HG03108 (cell line): ENCODE results near the gene KPTN.
A peak's percentile ranks its signal among the peaks of the same experiment; 100 is the strongest.

Experiments used
- ATAC-seq: cut with Tn5 transposase; IDR thresholded peaks from one replicate; pipeline ENCODE4 v1.9.1; 2021; ENCODE audit warnings: moderate library complexity; ENCODE audit not compliant: unreplicated experiment

Gene KPTN

GRCh38 chr19:47483800-47484690 lies at the start of gene KPTN:
KPTN (minus strand) TSS chr19:47484219; CDS start chr19:47484160, 59 bp downstream.
- peak; percentile 54 for ATAC-seq

GRCh38 chr19:47531640-47532387 lies 47.8 kb upstream of the KPTN start:
- no peak for ATAC-seq

DNA sequence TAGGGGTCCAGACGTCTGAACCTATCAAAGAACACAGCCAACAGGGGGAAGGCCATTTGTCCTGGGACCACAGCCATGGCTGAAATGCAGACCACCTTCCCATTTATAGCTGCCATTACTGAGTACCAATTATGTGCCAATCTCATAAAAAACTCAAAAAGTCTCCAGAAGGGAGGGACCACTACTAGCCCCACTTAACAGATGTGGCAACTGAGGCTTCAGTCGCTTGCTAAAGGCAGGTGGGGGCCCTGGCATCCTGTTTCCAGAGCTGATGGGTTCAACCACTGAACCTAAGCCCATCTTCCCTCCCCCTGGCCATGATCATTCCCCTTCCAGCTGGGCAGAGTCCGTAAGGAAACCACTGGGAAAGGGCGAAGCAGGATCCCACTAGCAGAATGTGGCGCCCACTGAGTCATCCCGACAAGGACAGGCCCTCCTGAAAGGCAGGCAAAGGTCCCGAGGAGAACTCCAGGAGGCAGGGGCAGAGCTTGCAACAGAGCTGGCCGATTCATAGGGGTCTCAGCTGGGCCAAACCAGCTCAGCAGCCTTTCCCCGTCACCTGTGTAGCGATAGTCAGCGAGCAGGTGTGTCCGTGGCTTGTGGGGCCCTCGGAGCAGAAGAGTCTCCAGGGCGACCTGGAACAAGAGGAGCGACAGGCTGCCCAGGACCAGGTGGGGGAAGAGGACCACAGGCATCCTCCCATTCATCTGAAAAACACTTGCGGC lies 45.2 kb upstream of the KPTN start:
- no peak for ATAC-seq

DNA sequence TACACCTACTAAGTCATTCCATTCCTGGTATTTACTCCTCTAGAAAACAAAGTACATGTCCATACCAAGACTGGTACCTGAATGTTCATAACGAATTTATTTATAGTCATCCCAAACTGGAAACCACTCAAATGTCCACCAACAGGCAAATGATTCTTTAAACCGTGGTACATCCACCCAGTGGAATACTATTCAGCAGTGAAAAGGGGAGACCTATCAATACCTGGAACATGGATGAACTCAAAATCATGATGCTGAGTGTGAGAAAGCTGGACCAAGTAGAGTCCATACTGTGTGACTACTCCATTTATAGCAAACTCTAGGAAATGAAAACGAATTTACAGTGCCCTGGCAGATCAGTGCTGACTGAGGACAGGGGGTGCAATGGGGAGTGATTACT lies 42.8 kb upstream of the KPTN start:
- ATAC-seq, result no peak

DNA sequence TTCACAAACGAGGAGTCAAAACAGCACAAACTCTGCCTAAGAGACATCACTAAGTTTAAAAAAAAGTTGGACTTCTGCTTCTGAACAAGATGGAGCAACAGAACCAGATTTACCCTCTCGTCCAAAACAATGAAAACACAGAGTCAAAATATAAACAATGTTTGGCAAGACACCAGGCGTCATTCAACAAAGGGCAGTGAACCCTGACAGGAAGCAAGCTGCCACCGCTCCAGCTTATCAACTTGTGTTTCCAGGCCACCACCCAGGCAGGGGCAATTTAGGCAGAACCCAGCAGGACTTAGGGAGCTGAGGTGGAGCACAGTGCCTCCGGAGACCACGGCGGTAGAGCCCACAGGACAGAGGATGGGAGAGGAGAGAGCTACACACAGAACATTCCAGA lies 39.5 kb upstream of the KPTN start:
- ATAC-seq, result no peak

- ATAC-seq, result no peak
Measured at GRCh38 chr19:47521473-47522180, 37.6 kb upstream of the KPTN start.

DNA sequence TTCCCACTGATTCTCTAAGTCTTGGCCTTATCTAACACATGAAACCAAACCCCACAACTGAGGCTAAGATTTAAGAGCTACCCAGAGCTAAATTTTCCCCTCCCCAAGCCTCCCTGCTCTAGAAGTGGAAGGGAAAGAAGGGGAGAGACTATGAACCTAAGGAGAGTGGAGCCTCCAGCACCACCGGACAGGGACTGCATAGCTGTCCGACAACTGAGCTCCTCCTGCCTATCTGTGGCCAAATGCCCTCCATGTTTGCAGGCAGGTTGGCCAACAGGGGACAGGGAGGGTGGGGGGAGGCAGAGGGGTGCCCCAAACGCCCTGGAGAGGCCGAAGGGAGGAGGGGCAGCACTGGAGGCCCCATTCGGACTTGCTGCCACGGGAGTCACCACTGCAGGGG lies 36.8 kb upstream of the KPTN start:
- no peak for ATAC-seq

GRCh38 chr19:47520343-47520806 lies 36.4 kb upstream of the KPTN start:
- ATAC-seq, result no peak

- no peak for ATAC-seq
Measured at GRCh38 chr19:47518854-47519253, 34.8 kb upstream of the KPTN start.

DNA sequence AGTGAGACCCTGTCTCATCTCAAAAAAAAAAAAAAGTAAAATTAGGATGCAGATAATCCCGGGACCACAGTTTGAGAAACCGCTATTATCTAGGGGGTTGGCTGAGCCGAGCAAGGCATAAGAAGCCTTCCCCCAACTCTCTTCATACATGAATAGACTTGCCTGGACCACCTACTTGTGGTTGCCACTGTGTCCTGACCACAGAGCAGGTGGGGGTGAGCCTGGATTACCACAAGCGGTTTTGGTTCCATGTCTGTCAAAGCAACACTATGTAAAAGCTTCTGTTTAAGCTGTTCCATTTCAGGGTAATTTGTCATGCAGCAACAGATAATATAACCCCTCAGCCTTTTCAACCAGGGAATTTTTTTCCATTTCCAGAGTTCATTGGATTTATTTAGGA lies 34.1 kb upstream of the KPTN start:
- no peak for ATAC-seq

DNA sequence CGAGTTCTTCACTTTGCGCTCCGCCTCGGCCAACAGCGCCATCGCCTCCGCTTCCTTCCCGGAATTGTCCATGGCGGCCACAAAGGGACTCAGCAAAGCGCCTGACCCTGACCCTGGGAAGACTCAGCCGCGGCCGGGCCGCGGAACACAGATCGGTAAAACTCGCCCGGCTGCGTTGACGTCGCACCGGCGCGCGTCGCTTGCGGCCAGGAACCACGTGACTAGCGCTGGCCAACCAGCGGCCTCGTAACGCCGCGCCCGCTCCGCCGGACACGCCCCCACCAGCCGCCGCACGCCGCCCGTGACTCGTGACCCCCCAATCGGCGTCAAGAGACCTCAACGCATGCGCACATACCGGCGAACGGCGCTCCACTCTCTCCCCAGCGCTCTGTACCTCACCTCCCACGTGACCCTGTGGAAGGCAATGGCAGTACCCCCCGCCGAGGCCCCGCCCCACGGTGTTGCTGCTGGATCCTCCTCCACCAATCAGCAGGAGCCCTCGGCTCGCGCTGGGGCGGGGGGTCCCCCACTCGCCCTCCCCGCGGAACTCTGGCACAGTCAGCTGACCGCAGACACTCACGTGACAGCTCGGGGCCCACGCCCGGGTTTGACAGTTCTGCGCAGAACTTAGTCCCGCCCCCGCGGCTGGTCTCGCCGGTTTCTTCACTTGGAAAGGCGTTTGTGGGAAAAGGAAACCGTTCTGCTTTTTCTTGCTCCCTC lies 31.0 kb upstream of the KPTN start, which contains the start of gene NAPA:
Gene NAPA, minus strand, starts transcription at position 195 of the 720 bp plus-strand sequence. Its CDS starts 123 bp downstream, at position 72.
- peak; percentile 80 for ATAC-seq

DNA sequence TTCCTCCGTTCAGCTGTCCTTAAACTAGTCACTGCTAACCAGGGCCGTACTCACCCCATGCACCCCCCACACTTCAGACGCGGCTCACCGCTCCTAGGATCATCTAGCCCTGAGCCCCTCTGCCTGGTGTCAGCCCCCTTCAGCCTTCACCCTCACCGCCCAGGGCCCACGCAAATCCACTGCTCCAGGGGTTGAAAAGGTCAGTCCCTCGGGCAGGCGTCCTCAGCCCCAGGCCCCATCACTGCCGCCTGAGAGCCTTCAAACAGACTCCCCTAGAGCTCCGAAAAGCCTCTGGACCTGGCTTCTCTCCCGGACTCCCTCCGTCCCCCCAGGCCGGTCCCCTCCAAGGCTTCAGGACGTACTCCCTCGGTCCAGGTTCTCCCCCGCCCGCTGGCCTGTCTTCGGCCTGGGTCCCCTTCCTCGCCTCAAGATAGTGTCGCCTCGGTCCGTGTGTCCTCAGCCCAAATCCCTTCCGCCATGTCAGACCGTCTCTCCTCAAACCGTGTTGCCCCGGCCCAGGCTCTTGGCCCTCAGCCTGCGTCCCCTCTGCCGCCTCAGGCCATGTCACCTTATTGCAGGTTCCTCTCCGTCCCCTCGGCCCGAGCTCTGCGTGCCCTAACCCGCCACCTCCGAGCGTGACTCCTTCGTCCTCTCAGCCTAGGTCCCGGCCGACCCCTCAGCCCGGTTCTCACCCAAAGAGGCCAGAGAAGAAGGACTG lies 30.3 kb upstream of the KPTN start:
- ATAC-seq, result no peak

GRCh38 chr19:47512948-47513319 lies 28.9 kb upstream of the KPTN start:
- ATAC-seq, result no peak

DNA sequence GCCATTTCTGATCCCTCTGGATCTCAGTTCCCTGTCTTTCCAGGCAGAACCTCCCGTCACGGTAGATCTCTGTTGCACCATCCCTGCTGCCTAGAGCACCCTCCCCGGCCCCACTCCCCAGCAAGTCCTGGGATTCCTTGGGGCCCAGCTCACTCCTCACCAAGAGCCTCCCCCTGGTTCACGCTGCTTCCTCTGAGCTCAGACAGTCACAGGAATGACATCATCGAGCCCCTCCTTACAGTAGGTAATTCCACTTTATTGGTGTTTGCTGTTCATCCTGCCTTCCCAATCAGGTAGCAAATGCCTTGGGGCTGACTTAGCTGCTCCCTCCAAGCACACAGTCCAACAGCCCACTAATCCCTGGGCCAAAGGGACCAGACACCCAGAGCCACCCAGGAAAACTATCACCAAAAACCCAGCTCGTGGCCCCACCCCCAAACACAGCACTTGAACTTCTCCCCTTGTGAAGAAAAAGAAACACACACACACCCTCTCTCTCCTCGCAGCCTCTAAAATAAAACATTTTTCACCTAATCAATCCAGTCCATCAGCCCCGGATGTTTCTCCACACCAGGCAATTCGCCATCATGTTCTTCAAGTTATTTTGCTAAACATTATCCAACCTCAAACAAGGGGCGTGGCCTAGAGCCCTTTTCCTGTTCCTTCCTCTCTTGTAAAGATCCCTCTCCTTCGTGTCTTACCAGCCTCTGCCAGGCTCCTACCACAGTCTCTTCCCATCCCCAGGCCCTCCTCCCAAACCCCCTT lies 28.3 kb upstream of the KPTN start:
- no peak for ATAC-seq

DNA sequence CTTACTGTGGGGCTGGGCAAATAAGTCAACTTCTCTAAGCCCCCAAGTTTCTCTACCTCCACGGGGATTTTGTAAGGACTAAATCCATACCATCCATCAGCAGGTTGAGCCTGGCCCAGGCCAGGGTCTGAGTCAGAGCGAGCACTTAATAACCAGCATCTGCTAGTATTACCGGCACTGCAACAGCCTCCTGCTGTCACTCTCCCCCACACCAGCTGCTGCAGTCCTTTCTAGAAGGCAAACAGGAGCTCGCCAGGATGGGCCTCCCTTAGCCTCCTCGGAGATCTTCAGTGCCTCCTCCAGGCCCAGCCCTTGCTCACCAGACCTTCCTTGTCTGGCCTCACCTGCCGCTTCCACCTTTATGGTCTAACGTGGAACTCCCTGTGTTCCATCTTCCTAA lies 27.7 kb upstream of the KPTN start:
- no peak for ATAC-seq

GRCh38 chr19:47511128-47511517 lies 27.1 kb upstream of the KPTN start:
- no peak for ATAC-seq

DNA sequence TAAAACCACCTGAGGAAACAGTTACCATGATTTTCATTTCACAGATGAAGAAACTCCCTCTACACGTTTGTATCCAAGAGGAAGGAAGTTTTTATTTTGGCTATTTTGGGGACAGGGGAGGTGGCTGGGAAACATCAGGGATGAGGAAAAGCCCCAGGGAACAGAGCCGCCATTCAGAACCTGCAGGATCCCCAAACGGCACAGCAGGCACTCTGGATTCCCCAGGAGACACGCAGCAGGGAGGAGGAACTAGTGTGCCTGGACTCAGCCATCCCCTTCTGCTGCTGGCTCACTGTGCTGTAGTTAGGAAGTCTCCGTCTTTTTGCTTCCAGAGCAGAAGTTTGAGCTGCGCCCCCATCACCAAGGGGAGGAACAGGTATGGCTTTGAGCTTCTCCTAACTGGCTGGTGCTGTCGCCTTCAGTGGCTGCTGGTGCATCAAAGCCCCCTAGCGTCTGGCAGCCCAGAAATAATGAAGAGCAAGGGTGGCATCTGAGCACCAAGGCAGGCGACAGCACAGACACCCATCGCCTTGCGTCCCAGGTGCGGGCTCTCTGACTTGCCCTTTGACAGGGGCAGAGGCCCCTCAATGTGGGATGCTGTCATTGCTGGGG lies 26.6 kb upstream of the KPTN start:
- no peak for ATAC-seq

GRCh38 chr19:47509973-47510372 lies 26.0 kb upstream of the KPTN start:
- no peak for ATAC-seq
